Panc1 (cell line): ENCODE measurements around the gene RTF1. TPM values are rescaled to one million over a fixed set of nuclear protein-coding genes. Genes with fewer than 3 reads are reported as not detected.

ENCODE experiments used
- ATAC-seq: fragments of 200-7000 bp; cut with Tn5 transposase; 2 replicates; pipeline ENCODE4 v1.9.1; 2020; ENCODE audit warnings: mild to moderate bottlenecking, moderate library complexity
- BruUV-seq: library from RNA; stranded (reverse); fragments of 400-500 nt; replicated peaks from 2 replicates; lab custom pipeline; 2021; lab: Mats Ljungman, UMichigan
- CTCF ChIA-PET: fragments of 300-600 bp; sonication (Branson Sonifier 250); formaldehyde crosslinking; loops from one replicate; lab custom pipeline; 2022; ENCODE audit warnings: antibody characterized with exemption; lab: Charles Lee
- POLR2A ChIA-PET: fragments of 300-600 bp; sonication (Branson Sonifier 250); formaldehyde crosslinking; loops from one replicate; lab custom pipeline; 2022; ENCODE audit warnings: antibody characterized with exemption; lab: Charles Lee
- DNase-seq: peaks from one replicate; pipeline ENCODE4 v3.0.0-alpha.2; 2010; ENCODE audit warnings: low read depth, low spot score
- H3K27ac ChIP-seq: 2 replicates; pipeline ENCODE4 v1.5.1; 2011; ENCODE audit warnings: mild to moderate bottlenecking, low read length, inconsistent platforms
- H3K27me3 ChIP-seq: fragments of 200-500 bp; sonication (Bioruptor generic); 2 replicates; pipeline ENCODE4 v1.6.0; 2014; ENCODE audit warnings: low read length, inconsistent platforms; ENCODE audit not compliant: control insufficient read depth, insufficient read depth
- H3K36me3 ChIP-seq: fragments of 200-500 bp; sonication (Bioruptor generic); 2 replicates; pipeline ENCODE4 v1.5.1; 2014; ENCODE audit warnings: inconsistent platforms, mild to moderate bottlenecking, low read length, moderate library complexity; ENCODE audit not compliant: control insufficient read depth, insufficient read depth
- H3K4me1 ChIP-seq: 2 replicates; pipeline ENCODE4 v1.5.1; 2011; ENCODE audit warnings: inconsistent platforms, mild to moderate bottlenecking, low read length, moderate library complexity; ENCODE audit not compliant: control insufficient read depth, insufficient read depth
- H3K4me3 ChIP-seq, 2 experiments: 2 replicates each; pipeline ENCODE4 v1.5.1; 2011 to 2012; ENCODE audit warnings: low read depth in 2 of 2, low read length in 2 of 2, mild to moderate bottlenecking in 2 of 2, inconsistent platforms in 1 of 2, moderate library complexity in 1 of 2
- H3K9me3 ChIP-seq: fragments of 200-500 bp; sonication (Bioruptor generic); 2 replicates; pipeline ENCODE4 v1.5.1; 2014; ENCODE audit warnings: low read depth, mild to moderate bottlenecking, inconsistent platforms, low read length, moderate library complexity; ENCODE audit not compliant: control insufficient read depth, insufficient read depth
- CTCF ChIP-seq: fragments of 450-650 bp; IDR thresholded peaks from 2 replicates; pipeline ENCODE4 v1.5.1; 2017; ENCODE audit warnings: mild to moderate bottlenecking
- POLR2AphosphoS5 ChIP-seq: IDR thresholded peaks from 2 replicates; pipeline ENCODE4 v1.6.1; 2012; ENCODE audit warnings: mild to moderate bottlenecking, low read depth, low read length, moderate library complexity
- REST ChIP-seq, 2 experiments: IDR thresholded peaks; 2 replicates each; pipeline ENCODE4 v1.6.1; 2011 to 2012; ENCODE audit warnings: low read depth in 2 of 2, control low read depth in 1 of 2, low read length in 1 of 2, mild to moderate bottlenecking in 1 of 2, moderate library complexity in 1 of 2; ENCODE audit not compliant: insufficient read depth in 1 of 2
- SIN3A ChIP-seq: IDR thresholded peaks from 2 replicates; pipeline ENCODE4 v1.6.1; 2012; ENCODE audit warnings: low read depth, mild to moderate bottlenecking, low read length, moderate library complexity, borderline replicate concordance; ENCODE audit not compliant: insufficient read depth
- TCF7L2 ChIP-seq: IDR thresholded peaks from 2 replicates; pipeline ENCODE4 v1.6.1; 2011; ENCODE audit warnings: mild to moderate bottlenecking, low read depth, low read length, inconsistent platforms
- in situ Hi-C: cut with HindIII; loops from 2 replicates; pipeline ENCODE4 v1.10.0; 2016; ENCODE audit warnings: low sequenced_read_pairs, low pct_unique_long_range_greater_than_20kb
- intact Hi-C: fragments of 100-400 bp; cut with micrococcal nuclease; formaldehyde crosslinking; loops from one replicate; pipeline ENCODE4 v1.10.0; 2022; ENCODE audit not compliant: unreplicated experiment
- total RNA-seq: library from RNA; stranded (reverse); gene quantifications from one replicate; pipeline ENCODE4 v1.2.1, GENCODE V29; 2021; ENCODE audit not compliant: unreplicated experiment

The RTF1 gene
- total RNA-seq, 1 experiment from 2014 or later, result 43.5 TPM

GRCh38 chr15:41506796-41507341 lies 90.0 kb downstream of the RTF1 start:
- Histone ChIP-seq H3K9me3 (no peaks in the 10 kb centered on the region), H3K36me3 (no peaks in the 10 kb centered on the region), H3K27ac (no peak overlapping the region), H3K27me3 (no peaks in the 10 kb centered on the region), H3K4me1 (peaks cover 6% of the 10 kb centered on the region), H3K4me3 (no peak overlapping the region)
- POLR2A ChIA-PET, result interaction anchor here (0.6 kb wide), 1 partner anchor 337 kb away, joined by 5 read pairs; no protein-coding TSS in a partner anchor
- intact Hi-C loops (no loop called here), in situ Hi-C loops (no loop called here)
- CTCF ChIA-PET, result no interaction called here
- no TSS peak for BruUV-seq
- no peak for TF ChIP-seq CTCF
- no peak for TF ChIP-seq SIN3A
- TF ChIP-seq REST (IDR thresholded peaks at IDR 0.05; ENCODE audit: insufficient read depth in 1 of 2, low read depth in 2 of 2, low read length in 1 of 2), result no peak
- no peak for TF ChIP-seq TCF7L2
- ATAC-seq, result no peak
- DNase-seq, result no peak

- in situ Hi-C loops, result no loop called here
- H3K9me3 ChIP-seq, result no peaks in the 10 kb centered on the region
- H3K4me1 ChIP-seq, result peaks cover 6% of the 10 kb centered on the region
- no peaks in the 10 kb centered on the region for H3K27me3 ChIP-seq
- ChIA-PET CTCF (no interaction called here), POLR2A (interaction anchor here (0.5 kb wide), 1 partner anchor 25 kb away, joined by 3 read pairs; no protein-coding TSS in a partner anchor)
- H3K36me3 ChIP-seq, result no peaks in the 10 kb centered on the region
- no peak for TF ChIP-seq CTCF
- no peak for TF ChIP-seq SIN3A
- no peak for TF ChIP-seq REST (IDR thresholded peaks at IDR 0.05; ENCODE audit: insufficient read depth in 1 of 2, low read depth in 2 of 2, low read length in 1 of 2)
- TF ChIP-seq TCF7L2, result no peak
- TF ChIP-seq POLR2AphosphoS5, result no peak
- DNase-seq (no peak), ATAC-seq (no peak)
- no peak overlapping the region for H3K4me3 ChIP-seq
- intact Hi-C loops, result no loop called here
- no TSS peak for BruUV-seq
- no peak overlapping the region for H3K27ac ChIP-seq
Measured at GRCh38 chr15:41507820-41508290, 91.0 kb downstream of the RTF1 start.
